Measurements from ENCODE around the gene NCKAP5L. TPM values are rescaled to one million over a fixed set of nuclear protein-coding genes. Genes with fewer than 3 reads are reported as not detected.
"Not testable (repeated sequence)": the region's sequence is repeated elsewhere in the genome, so short reads cannot be mapped to it uniquely, and the experiment has no call there.

NCKAP5L gene
- total RNA-seq, 1 donor from 2014 or later = 23.2 TPM

- Histone ChIP-seq H3K27me3 (no peaks in the 10 kb centered on the region), H3K9me3 (no peaks in the 10 kb centered on the region), H3K4me1 (peaks cover 15% of the 10 kb centered on the region), H3K4me3 (no peak overlapping the region), H3K27ac (no peak overlapping the region), H3K36me3 (no peaks in the 10 kb centered on the region)
- ATAC-seq (no peak), DNase-seq (peak; percentile 49)
- intact Hi-C loops (cut with DNase I) = no loop called here
- TF ChIP-seq CTCF (IDR thresholded peaks at IDR 0.05) = no peak
Measured at GRCh38 chr12:49873361-49873934, 45.2 kb upstream of the NCKAP5L start.

GRCh38 chr12:49872781-49873181 lies 44.6 kb upstream of the NCKAP5L start:
- peaks cover 22% of the 10 kb centered on the region for H3K4me1 ChIP-seq
- intact Hi-C loops (cut with DNase I) = no loop called here
- DNase-seq = no peak
- no peaks in the 10 kb centered on the region for H3K36me3 ChIP-seq
- no peak overlapping the region for H3K4me3 ChIP-seq
- H3K9me3 ChIP-seq = no peaks in the 10 kb centered on the region
- no peaks in the 10 kb centered on the region for H3K27me3 ChIP-seq
- H3K27ac ChIP-seq = no peak overlapping the region
- no peak for ATAC-seq
- TF ChIP-seq CTCF (IDR thresholded peaks at IDR 0.05) = no peak

GRCh38 chr12:49872381-49872780 lies 44.2 kb upstream of the NCKAP5L start:
- H3K9me3 ChIP-seq = no peaks in the 10 kb centered on the region
- no peaks in the 10 kb centered on the region for H3K27me3 ChIP-seq
- no peak overlapping the region for H3K4me3 ChIP-seq
- no peak for DNase-seq
- intact Hi-C loops (cut with DNase I) = no loop called here
- ATAC-seq = no peak
- H3K27ac ChIP-seq = no peak overlapping the region
- H3K4me1 ChIP-seq = peaks cover 26% of the 10 kb centered on the region
- H3K36me3 ChIP-seq = no peaks in the 10 kb centered on the region
- TF ChIP-seq CTCF (IDR thresholded peaks at IDR 0.05) = no peak

GRCh38 chr12:49871811-49872251 lies 43.6 kb upstream of the NCKAP5L start:
- H3K9me3 ChIP-seq; H3K36me3 ChIP-seq; H3K27ac ChIP-seq; ATAC-seq; H3K4me3 ChIP-seq; H3K27me3 ChIP-seq; intact Hi-C loops (cut with DNase I); DNase-seq: not testable (repeated sequence)
- H3K4me1 ChIP-seq = peaks cover 28% of the 10 kb centered on the region

GRCh38 chr12:49871263-49871561 lies 43.0 kb upstream of the NCKAP5L start:
- Histone ChIP-seq H3K9me3 (no peaks in the 10 kb centered on the region), H3K4me3 (no peak overlapping the region), H3K36me3 (no peaks in the 10 kb centered on the region), H3K27ac (no peak overlapping the region), H3K27me3 (no peaks in the 10 kb centered on the region), H3K4me1 (peaks cover 28% of the 10 kb centered on the region)
- intact Hi-C loops (cut with DNase I) = no loop called here
- no peak for TF ChIP-seq CTCF (IDR thresholded peaks at IDR 0.05)
- DNase-seq = peak; percentile 33
- ATAC-seq = no peak

- no peak for TF ChIP-seq CTCF (IDR thresholded peaks at IDR 0.05)
- Histone ChIP-seq H3K9me3 (no peaks in the 10 kb centered on the region), H3K36me3 (no peaks in the 10 kb centered on the region), H3K27me3 (no peaks in the 10 kb centered on the region), H3K27ac (no peak overlapping the region), H3K4me3 (no peak overlapping the region), H3K4me1 (peaks cover 28% of the 10 kb centered on the region)
- ATAC-seq (no peak), DNase-seq (peak; percentile 41)
- intact Hi-C loops (cut with DNase I) = no loop called here
Measured at GRCh38 chr12:49870501-49871262, 42.5 kb upstream of the NCKAP5L start.
